ENCODE data around the gene SKP2. TPM values are rescaled to one million over a fixed set of nuclear protein-coding genes. Genes with fewer than 3 reads are reported as not detected.
A peak's percentile ranks its signal among the peaks of the same experiment; 100 is the strongest.
"Not testable (repeated sequence)": the region's sequence is repeated elsewhere in the genome, so short reads cannot be mapped to it uniquely, and the experiment has no call there.

The SKP2 gene
- total and polyA plus RNA-seq, 2 donors, result 5.1 to 42.9 TPM

GRCh38 chr5:36168737-36169136, 16.8 kb downstream of the SKP2 start:
- no peak for DNase-seq (ENCODE audit: extremely low spot score)
- Histone ChIP-seq H3K4me3 (ENCODE audit: low read depth, low read length) (no peak overlapping the region), H3K36me3 (ENCODE audit: insufficient read depth) (peaks cover 6% of the 10 kb centered on the region), H3K4me1 (ENCODE audit: insufficient read depth) (no peaks in the 10 kb centered on the region), H3K27ac (ENCODE audit: low read depth) (no peak overlapping the region)
- WGBS, result 89% methylated on average over 4 of the region's 4 CpGs

- Histone ChIP-seq H3K4me3 (ENCODE audit: low read depth, low read length) (no peak overlapping the region), H3K4me1 (ENCODE audit: insufficient read depth) (no peaks in the 10 kb centered on the region), H3K36me3 (ENCODE audit: insufficient read depth) (peaks cover 6% of the 10 kb centered on the region), H3K27ac (ENCODE audit: low read depth) (no peak overlapping the region)
- DNase-seq (ENCODE audit: extremely low spot score), result no peak
- 79% methylated on average over 5 of the region's 5 CpGs for WGBS
These were observed 19.0 kb downstream of the SKP2 start for GRCh38 chr5:36170832-36171424.

- Histone ChIP-seq H3K4me3 (ENCODE audit: low read depth, low read length) (no peak overlapping the region), H3K4me1 (ENCODE audit: insufficient read depth) (no peaks in the 10 kb centered on the region), H3K36me3 (ENCODE audit: insufficient read depth) (peaks cover 6% of the 10 kb centered on the region), H3K27ac (ENCODE audit: low read depth) (no peak overlapping the region)
- WGBS, result 83% methylated on average over 1 of the region's 1 CpG
- DNase-seq (ENCODE audit: extremely low spot score), result no peak
These were observed 20.7 kb downstream of the SKP2 start for GRCh38 chr5:36172599-36172998.

GRCh38 chr5:36173426-36173825, 21.5 kb downstream of the SKP2 start:
- Histone ChIP-seq H3K4me1 (ENCODE audit: insufficient read depth) (no peaks in the 10 kb centered on the region), H3K4me3 (ENCODE audit: low read depth, low read length) (no peak overlapping the region), H3K27ac (ENCODE audit: low read depth) (no peak overlapping the region), H3K36me3 (ENCODE audit: insufficient read depth) (peaks cover 6% of the 10 kb centered on the region)
- no peak for DNase-seq (ENCODE audit: extremely low spot score)
- WGBS, result 70% methylated on average over 2 of the region's 2 CpGs

- Histone ChIP-seq H3K4me1 (ENCODE audit: insufficient read depth) (no peaks in the 10 kb centered on the region), H3K4me3 (ENCODE audit: low read depth, low read length) (no peak overlapping the region), H3K36me3 (ENCODE audit: insufficient read depth) (peaks cover 6% of the 10 kb centered on the region), H3K27ac (ENCODE audit: low read depth) (no peak overlapping the region)
- 68% methylated on average over 3 of the region's 3 CpGs for WGBS
- no peak for DNase-seq (ENCODE audit: extremely low spot score)
These were observed 22.2 kb downstream of the SKP2 start for GRCh38 chr5:36174119-36174518.

GRCh38 chr5:36175043-36175442, 23.1 kb downstream of the SKP2 start:
- no peak overlapping the region for H3K27ac ChIP-seq (ENCODE audit: low read depth)
- peaks cover 6% of the 10 kb centered on the region for H3K36me3 ChIP-seq (ENCODE audit: insufficient read depth)

GRCh38 chr5:36177154-36177553, 25.2 kb downstream of the SKP2 start:
- peaks cover 1% of the 10 kb centered on the region for H3K36me3 ChIP-seq (ENCODE audit: insufficient read depth)
- no peak for DNase-seq (ENCODE audit: extremely low spot score)

More at GRCh38 chr5:36175043-36175442, 23.1 kb downstream of the SKP2 start:
- 87% methylated on average over 5 of the region's 5 CpGs for WGBS
- H3K4me3 ChIP-seq (ENCODE audit: low read depth, low read length), result no peak overlapping the region
- DNase-seq (ENCODE audit: extremely low spot score), result no peak
- no peaks in the 10 kb centered on the region for H3K4me1 ChIP-seq (ENCODE audit: insufficient read depth)

GRCh38 chr5:36177715-36178523, 26.0 kb downstream of the SKP2 start:
- DNase-seq (ENCODE audit: extremely low spot score), result no peak
- no peaks in the 10 kb centered on the region for H3K4me1 ChIP-seq (ENCODE audit: insufficient read depth)
- H3K27ac ChIP-seq (ENCODE audit: low read depth), result no peak overlapping the region
- peaks cover 1% of the 10 kb centered on the region for H3K36me3 ChIP-seq (ENCODE audit: insufficient read depth)
- no peak overlapping the region for H3K4me3 ChIP-seq (ENCODE audit: low read depth, low read length)
- 49% methylated on average over 2 of the region's 2 CpGs for WGBS

More at GRCh38 chr5:36177154-36177553, 25.2 kb downstream of the SKP2 start:
- WGBS, result 89% methylated on average over 2 of the region's 2 CpGs
- H3K27ac ChIP-seq (ENCODE audit: low read depth), result no peak overlapping the region
- H3K4me1 ChIP-seq (ENCODE audit: insufficient read depth), result no peaks in the 10 kb centered on the region
- H3K4me3 ChIP-seq (ENCODE audit: low read depth, low read length), result no peak overlapping the region

GRCh38 chr5:36178524-36178890, 26.6 kb downstream of the SKP2 start:
- Histone ChIP-seq H3K4me1 (ENCODE audit: insufficient read depth) (no peaks in the 10 kb centered on the region), H3K4me3 (ENCODE audit: low read depth, low read length) (no peak overlapping the region), H3K27ac (ENCODE audit: low read depth) (no peak overlapping the region), H3K36me3 (ENCODE audit: insufficient read depth) (peaks cover 1% of the 10 kb centered on the region)
- WGBS, result 92% methylated on average over 3 of the region's 3 CpGs
- no peak for DNase-seq (ENCODE audit: extremely low spot score)

- H3K4me1 ChIP-seq (ENCODE audit: insufficient read depth), result no peaks in the 10 kb centered on the region
- peaks cover 1% of the 10 kb centered on the region for H3K36me3 ChIP-seq (ENCODE audit: insufficient read depth)
- DNase-seq (ENCODE audit: extremely low spot score), result no peak
- 81% methylated on average over 4 of the region's 4 CpGs for WGBS
- no peak overlapping the region for H3K27ac ChIP-seq (ENCODE audit: low read depth)
- no peak overlapping the region for H3K4me3 ChIP-seq (ENCODE audit: low read depth, low read length)
These were observed 28.0 kb downstream of the SKP2 start for GRCh38 chr5:36179950-36180349.

- 89% methylated on average over 2 of the region's 2 CpGs for WGBS
- H3K36me3 ChIP-seq (ENCODE audit: insufficient read depth), result peaks cover 1% of the 10 kb centered on the region
- no peak overlapping the region for H3K4me3 ChIP-seq (ENCODE audit: low read depth, low read length)
- H3K27ac ChIP-seq (ENCODE audit: low read depth), result no peak overlapping the region
- no peaks in the 10 kb centered on the region for H3K4me1 ChIP-seq (ENCODE audit: insufficient read depth)
- peak; percentile 46 for DNase-seq (ENCODE audit: extremely low spot score)
These were observed 28.8 kb downstream of the SKP2 start for GRCh38 chr5:36180556-36181350.

- H3K36me3 ChIP-seq (ENCODE audit: insufficient read depth), result peaks cover 1% of the 10 kb centered on the region
- 68% methylated on average over 2 of the region's 2 CpGs for WGBS
These were observed 29.9 kb downstream of the SKP2 start for GRCh38 chr5:36181774-36182173.

GRCh38 chr5:36184408-36184807, 32.5 kb downstream of the SKP2 start:
- not testable (repeated sequence) for DNase-seq (ENCODE audit: extremely low spot score); H3K4me1 ChIP-seq (ENCODE audit: insufficient read depth); H3K36me3 ChIP-seq (ENCODE audit: insufficient read depth); H3K27ac ChIP-seq (ENCODE audit: low read depth); H3K4me3 ChIP-seq (ENCODE audit: low read depth, low read length)
- WGBS, result 93% methylated on average over 4 of the region's 4 CpGs

More at GRCh38 chr5:36181774-36182173, 29.9 kb downstream of the SKP2 start:
- no peaks in the 10 kb centered on the region for H3K4me1 ChIP-seq (ENCODE audit: insufficient read depth)
- H3K4me3 ChIP-seq (ENCODE audit: low read depth, low read length), result no peak overlapping the region
- DNase-seq (ENCODE audit: extremely low spot score), result no peak
- no peak overlapping the region for H3K27ac ChIP-seq (ENCODE audit: low read depth)

Data from urinary bladder (tissue), 4 donors.